ENCODE results near the gene ACSF2.

- TF ChIP-seq POLR2A (IDR thresholded peaks at IDR 0.05; ENCODE audit: low read depth, low read length) (no peak), EZH2 (IDR thresholded peaks at IDR 0.05; ENCODE audit: borderline replicate concordance, low read depth, low read length, severe bottlenecking) (no peak), CTCF (IDR thresholded peaks at IDR 0.05; ENCODE audit: extremely low read depth in 1 of 2, insufficient read depth in 1 of 2, low read depth in 1 of 2, low read length in 2 of 2) (no peak), POLR2AphosphoS5 (IDR thresholded peaks at IDR 0.05; ENCODE audit: insufficient read depth, low read depth, low read length) (no peak), MAX (IDR thresholded peaks at IDR 0.05; ENCODE audit: insufficient read depth, insufficient read length) (no peak), GATA2 (IDR thresholded peaks at IDR 0.05; ENCODE audit: insufficient read depth, insufficient read length, low read depth, low read length) (no peak), JUN (IDR thresholded peaks at IDR 0.05; ENCODE audit: borderline replicate concordance, insufficient read depth, insufficient read length, low read depth) (no peak), FOS (IDR thresholded peaks at IDR 0.05; ENCODE audit: borderline replicate concordance, insufficient read depth, low read length) (no peak)
Measured at GRCh38 chr17:50457621-50458020, 31.6 kb downstream of the ACSF2 start.

Measured in endothelial cell of umbilical vein (primary cell).